KOPT-K1 (cell line): ENCODE measurements around the gene SPIRE2.

Experiments
- H3K27ac ChIP-seq: fragments of 200-600 bp; sonication (generic); 2 replicates; pipeline ENCODE4 v1.5.1; 2016; ENCODE audit warnings: antibody characterized with exemption, mild to moderate bottlenecking, low read depth, low read length; ENCODE audit not compliant: poor library complexity, severe bottlenecking
- H3K36me3 ChIP-seq: fragments of 200-600 bp; sonication (generic); 2 replicates; pipeline ENCODE4 v1.5.1; 2017; ENCODE audit warnings: antibody characterized with exemption, mild to moderate bottlenecking, low read length, moderate library complexity; ENCODE audit not compliant: insufficient read depth
- H3K9me3 ChIP-seq: fragments of 200-600 bp; sonication (generic); 2 replicates; pipeline ENCODE4 v1.5.1; 2017; ENCODE audit warnings: antibody characterized with exemption, low read length, mild to moderate bottlenecking; ENCODE audit not compliant: insufficient read depth, poor library complexity, severe bottlenecking

Gene SPIRE2

GRCh38 chr16:89843409-89844350, 15.4 kb downstream of the SPIRE2 start:
- Histone ChIP-seq H3K9me3 (no peaks in the 10 kb centered on the region), H3K36me3 (no peaks in the 10 kb centered on the region), H3K27ac (no peak overlapping the region)

GRCh38 chr16:89844739-89845339, 16.6 kb downstream of the SPIRE2 start:
- Histone ChIP-seq H3K27ac (no peak overlapping the region), H3K9me3 (no peaks in the 10 kb centered on the region), H3K36me3 (no peaks in the 10 kb centered on the region)

- no peaks in the 10 kb centered on the region for H3K9me3 ChIP-seq
- no peak overlapping the region for H3K27ac ChIP-seq
- H3K36me3 ChIP-seq = no peaks in the 10 kb centered on the region
Observed at GRCh38 chr16:89845417-89845816, 17.1 kb downstream of the SPIRE2 start.

GRCh38 chr16:89847051-89847939, 19.0 kb downstream of the SPIRE2 start:
- no peak overlapping the region for H3K27ac ChIP-seq
- no peaks in the 10 kb centered on the region for H3K9me3 ChIP-seq
- H3K36me3 ChIP-seq = no peaks in the 10 kb centered on the region

- Histone ChIP-seq H3K36me3 (no peaks in the 10 kb centered on the region), H3K27ac (no peak overlapping the region), H3K9me3 (no peaks in the 10 kb centered on the region)
Observed at GRCh38 chr16:89847940-89848297, 19.6 kb downstream of the SPIRE2 start.

- no peaks in the 10 kb centered on the region for H3K9me3 ChIP-seq
- no peak overlapping the region for H3K27ac ChIP-seq
- no peaks in the 10 kb centered on the region for H3K36me3 ChIP-seq
Observed at GRCh38 chr16:89848974-89849373, 20.7 kb downstream of the SPIRE2 start.

- Histone ChIP-seq H3K27ac (no peak overlapping the region), H3K36me3 (no peaks in the 10 kb centered on the region), H3K9me3 (no peaks in the 10 kb centered on the region)
Observed at GRCh38 chr16:89853306-89853993, 25.2 kb downstream of the SPIRE2 start.

GRCh38 chr16:89855301-89855945, 27.1 kb downstream of the SPIRE2 start:
- H3K36me3 ChIP-seq = no peaks in the 10 kb centered on the region

GRCh38 chr16:89855986-89856385, 27.7 kb downstream of the SPIRE2 start:
- no peaks in the 10 kb centered on the region for H3K9me3 ChIP-seq
- no peaks in the 10 kb centered on the region for H3K36me3 ChIP-seq
- no peak overlapping the region for H3K27ac ChIP-seq

More at GRCh38 chr16:89855301-89855945, 27.1 kb downstream of the SPIRE2 start:
- no peaks in the 10 kb centered on the region for H3K9me3 ChIP-seq
- no peak overlapping the region for H3K27ac ChIP-seq

GRCh38 chr16:89858973-89859614, 30.8 kb downstream of the SPIRE2 start:
- H3K9me3 ChIP-seq = no peaks in the 10 kb centered on the region
- no peaks in the 10 kb centered on the region for H3K36me3 ChIP-seq
- H3K27ac ChIP-seq = no peak overlapping the region

- Histone ChIP-seq H3K27ac (no peak overlapping the region), H3K9me3 (no peaks in the 10 kb centered on the region), H3K36me3 (no peaks in the 10 kb centered on the region)
Observed at GRCh38 chr16:89859615-89860007, 31.3 kb downstream of the SPIRE2 start.

GRCh38 chr16:89860747-89861304, 32.6 kb downstream of the SPIRE2 start:
- Histone ChIP-seq H3K27ac (no peak overlapping the region), H3K36me3 (no peaks in the 10 kb centered on the region), H3K9me3 (no peaks in the 10 kb centered on the region)

- no peaks in the 10 kb centered on the region for H3K36me3 ChIP-seq
- no peaks in the 10 kb centered on the region for H3K9me3 ChIP-seq
- no peak overlapping the region for H3K27ac ChIP-seq
Observed at GRCh38 chr16:89861648-89862047, 33.4 kb downstream of the SPIRE2 start.
